Prostate gland (tissue), 2 donors: ENCODE measurements around the gene JAKMIP2. TPM values are rescaled to one million over a fixed set of nuclear protein-coding genes. Genes with fewer than 3 reads are reported as not detected.
"Not testable (repeated sequence)": the region's sequence is repeated elsewhere in the genome, so short reads cannot be mapped to it uniquely, and the experiment has no call there.

Experiments used
- DNase-seq: peaks from one replicate; pipeline ENCODE4 v3.0.0-alpha.2; 2019; ENCODE audit warnings: low spot score
- H3K27ac ChIP-seq, 2 donors: fragments of 200-600 bp; sonication (generic); 2 replicates each; pipeline ENCODE4 v1.5.1; 2017 to 2019
- H3K27me3 ChIP-seq: fragments of 200-600 bp; sonication (generic); replicated peaks from 2 replicates; pipeline ENCODE4 v1.5.1; 2019; ENCODE audit not compliant: insufficient read depth
- H3K36me3 ChIP-seq, 2 donors: fragments of 200-600 bp; sonication (generic); 1 replicate in 1 of 2; 2 replicates in 1 of 2; pipeline versions ENCODE4 v1.5.1 to v1.8.1; 2017 to 2019
- H3K4me1 ChIP-seq: fragments of 200-600 bp; sonication (generic); replicated peaks from 2 replicates; pipeline ENCODE4 v1.5.1; 2019
- H3K4me3 ChIP-seq, 2 donors: fragments of 200-600 bp; sonication (generic); 2 replicates each; pipeline ENCODE4 v1.5.1; 2017 to 2019
- H3K9me3 ChIP-seq: fragments of 200-600 bp; sonication (generic); 2 replicates; pipeline ENCODE4 v1.5.1; 2017
- CTCF ChIP-seq, 4 experiments: fragments of 200-600 bp in 2 of 4; fragments of 450-650 bp in 2 of 4; sonication (generic) in 2 of 4; IDR thresholded peaks; 1 replicate in 3 of 4; 2 replicates in 1 of 4; pipeline ENCODE4 v1.5.1; 2016 to 2019; ENCODE audit warnings: antibody characterized with exemption in 4 of 4, mild to moderate bottlenecking in 2 of 4, moderate library complexity in 2 of 4
- POLR2A ChIP-seq: fragments of 450-650 bp; IDR thresholded peaks from one replicate; pipeline ENCODE4 v1.6.1; 2016; ENCODE audit warnings: antibody characterized with exemption, mild to moderate bottlenecking
- POLR2AphosphoS5 ChIP-seq: sonication (generic); formaldehyde crosslinking; IDR thresholded peaks from one replicate; pipeline ENCODE4 v1.6.1; 2017; ENCODE audit warnings: antibody characterized with exemption
- WGBS: methylation state at CpG from one replicate; pipeline ENCODE4 v1.1.5; 2018; 5-methylcytosine and 5-hydroxymethylcytosine counted together
- intact Hi-C: fragments of 100-400 bp; cut with DNase I; formaldehyde crosslinking; loops from one replicate; pipeline ENCODE4 v1.14.2; 2022
- total RNA-seq, 2 donors: library from RNA; depleted of rRNA; stranded (reverse); fragments of >200 nt; gene quantifications; one replicate each; pipeline ENCODE4 v1.1.0, GENCODE V29; 2016

Gene JAKMIP2
- total RNA-seq, 2 donors from 2014 or later = 0.85 to 1.2 TPM

- H3K36me3 ChIP-seq = no peaks in the 10 kb centered on the region
- peak overlapping the region; percentile 55 to 69 for H3K27ac ChIP-seq
- WGBS = 71% methylated on average over 7 of the region's 7 CpGs
- H3K4me3 ChIP-seq = no peak overlapping the region
- H3K4me1 ChIP-seq = peaks cover 6% of the 10 kb centered on the region
- no peak for DNase-seq
- no peaks in the 10 kb centered on the region for H3K9me3 ChIP-seq
- TF ChIP-seq POLR2AphosphoS5 (no peak), CTCF (IDR thresholded peaks at IDR 0.05) (no peak), POLR2A (no peak)
- intact Hi-C loops = loop anchor here (5.0 kb wide), 2 partner anchors 163 to 323 kb away; no protein-coding TSS in a partner anchor
- no peaks in the 10 kb centered on the region for H3K27me3 ChIP-seq
These were observed 227.4 kb downstream of the JAKMIP2 start for GRCh38 chr5:147555176-147555575.

GRCh38 chr5:147554261-147554817 is 228.2 kb downstream of the JAKMIP2 start:
- Histone ChIP-seq H3K9me3 (no peaks in the 10 kb centered on the region), H3K4me1 (peaks cover 6% of the 10 kb centered on the region), H3K36me3 (no peaks in the 10 kb centered on the region), H3K27me3 (no peaks in the 10 kb centered on the region), H3K27ac (peak overlapping the region; percentile 55 to 69), H3K4me3 (no peak overlapping the region)
- DNase-seq = peak; percentile 42
- intact Hi-C loops = loop anchor here (5.0 kb wide), 1 partner anchor 42 kb away; the partner anchor contains the start of gene DPYSL3
- WGBS = 8% methylated on average over 7 of the region's 7 CpGs
- TF ChIP-seq POLR2A = no peak
- TF ChIP-seq POLR2AphosphoS5 = peak; percentile 70

GRCh38 chr5:147553817-147554216 is 228.7 kb downstream of the JAKMIP2 start:
- H3K9me3 ChIP-seq, H3K4me3 ChIP-seq, H3K27me3 ChIP-seq, H3K36me3 ChIP-seq, DNase-seq, H3K4me1 ChIP-seq: not testable (repeated sequence)
- intact Hi-C loops = loop anchor here (5.0 kb wide), 1 partner anchor 42 kb away; the partner anchor contains the start of gene DPYSL3
- WGBS = 36% methylated on average over 5 of the region's 5 CpGs
- peak overlapping the region; percentile 55 to 69 for H3K27ac ChIP-seq

- TF ChIP-seq POLR2AphosphoS5 (no peak), CTCF (IDR thresholded peaks at IDR 0.05) (no peak), POLR2A (no peak)
- Histone ChIP-seq H3K4me1 (peaks cover 6% of the 10 kb centered on the region), H3K27ac (peak overlapping the region in 1 of 2 donors; percentile 55), H3K4me3 (no peak overlapping the region), H3K36me3 (no peaks in the 10 kb centered on the region), H3K9me3 (no peaks in the 10 kb centered on the region), H3K27me3 (no peaks in the 10 kb centered on the region)
- 61% methylated on average over 4 of the region's 4 CpGs for WGBS
- intact Hi-C loops = loop anchor here (5.0 kb wide), 1 partner anchor 41 kb away; the partner anchor contains the start of gene DPYSL3
- DNase-seq = no peak
These were observed 229.6 kb downstream of the JAKMIP2 start for GRCh38 chr5:147552897-147553296.

GRCh38 chr5:147551677-147552076 is 230.9 kb downstream of the JAKMIP2 start:
- H3K9me3 ChIP-seq = no peaks in the 10 kb centered on the region
- no peak overlapping the region for H3K4me3 ChIP-seq
- intact Hi-C loops = loop anchor here (5.0 kb wide), 1 partner anchor 39 kb away; the partner anchor contains the start of gene DPYSL3
- DNase-seq = no peak
- peaks cover 6% of the 10 kb centered on the region for H3K4me1 ChIP-seq
- TF ChIP-seq POLR2A = no peak
- TF ChIP-seq CTCF (IDR thresholded peaks at IDR 0.05) = no peak
- TF ChIP-seq POLR2AphosphoS5 = no peak
- H3K27ac ChIP-seq = no peak overlapping the region
- no peaks in the 10 kb centered on the region for H3K27me3 ChIP-seq
- H3K36me3 ChIP-seq = no peaks in the 10 kb centered on the region
- 58% methylated on average over 1 of the region's 1 CpG for WGBS

GRCh38 chr5:147547730-147548129 is 234.8 kb downstream of the JAKMIP2 start:
- 72% methylated on average over 3 of the region's 3 CpGs for WGBS
- no peak for DNase-seq
- H3K4me1 ChIP-seq = no peaks in the 10 kb centered on the region
- no peak overlapping the region for H3K4me3 ChIP-seq
- H3K27me3 ChIP-seq = no peaks in the 10 kb centered on the region
- no peaks in the 10 kb centered on the region for H3K36me3 ChIP-seq
- no peak overlapping the region for H3K27ac ChIP-seq
- no peaks in the 10 kb centered on the region for H3K9me3 ChIP-seq
- no peak for TF ChIP-seq POLR2AphosphoS5
- no peak for TF ChIP-seq POLR2A
- TF ChIP-seq CTCF (IDR thresholded peaks at IDR 0.05) = no peak
- intact Hi-C loops = no loop called here
